Effector memory CD4-positive, alpha-beta T cell (primary cell): ENCODE measurements around the gene ZFPM1.
"Not testable (repeated sequence)": the region's sequence is repeated elsewhere in the genome, so short reads cannot be mapped to it uniquely, and the experiment has no call there.

Experiments
- DNase-seq, 3 donors: peaks; one replicate each; pipeline ENCODE4 v3.0.0-alpha.2; 2020
- H3K27ac ChIP-seq: 2 replicates; pipeline ENCODE4 v1.7.0; 2013; ENCODE audit warnings: mild to moderate bottlenecking, low read length, moderate library complexity; ENCODE audit not compliant: insufficient read depth, poor library complexity, severe bottlenecking
- H3K27me3 ChIP-seq: replicated peaks from 2 replicates; pipeline ENCODE4 v1.7.0; 2013; ENCODE audit warnings: mild to moderate bottlenecking, low read length; ENCODE audit not compliant: insufficient read depth, control insufficient read depth, poor library complexity, severe bottlenecking
- H3K36me3 ChIP-seq: 2 replicates; pipeline ENCODE4 v1.7.0; 2013; ENCODE audit warnings: mild to moderate bottlenecking, low read length, moderate library complexity; ENCODE audit not compliant: control insufficient read depth, insufficient read depth
- H3K4me1 ChIP-seq: 2 replicates; pipeline ENCODE4 v1.7.0; 2013; ENCODE audit warnings: low read length, mild to moderate bottlenecking; ENCODE audit not compliant: control insufficient read depth, insufficient read depth, poor library complexity, severe bottlenecking
- H3K4me3 ChIP-seq: 2 replicates; pipeline ENCODE4 v1.7.0; 2013; ENCODE audit warnings: low read length, low read depth, mild to moderate bottlenecking; ENCODE audit not compliant: insufficient read depth, poor library complexity, severe bottlenecking
- H3K9me3 ChIP-seq: 2 replicates; pipeline ENCODE4 v1.7.0; 2013; ENCODE audit warnings: mild to moderate bottlenecking, low read length, moderate library complexity; ENCODE audit not compliant: control insufficient read depth

The ZFPM1 gene

GRCh38 chr16:88479793-88480760, 27.0 kb downstream of the ZFPM1 start:
- Histone ChIP-seq H3K27ac (no peak overlapping the region), H3K4me3 (no peak overlapping the region), H3K27me3 (no peaks in the 10 kb centered on the region), H3K9me3 (no peaks in the 10 kb centered on the region), H3K4me1 (peaks cover 31% of the 10 kb centered on the region), H3K36me3 (no peaks in the 10 kb centered on the region)
- peak in 1 of 3 donors; percentile 11 for DNase-seq

GRCh38 chr16:88480829-88481228, 27.7 kb downstream of the ZFPM1 start:
- Histone ChIP-seq H3K36me3 (peaks cover 2% of the 10 kb centered on the region), H3K27ac (no peak overlapping the region), H3K4me1 (peaks cover 31% of the 10 kb centered on the region), H3K9me3 (no peaks in the 10 kb centered on the region), H3K27me3 (no peaks in the 10 kb centered on the region), H3K4me3 (no peak overlapping the region)
- no peak for DNase-seq

DNA sequence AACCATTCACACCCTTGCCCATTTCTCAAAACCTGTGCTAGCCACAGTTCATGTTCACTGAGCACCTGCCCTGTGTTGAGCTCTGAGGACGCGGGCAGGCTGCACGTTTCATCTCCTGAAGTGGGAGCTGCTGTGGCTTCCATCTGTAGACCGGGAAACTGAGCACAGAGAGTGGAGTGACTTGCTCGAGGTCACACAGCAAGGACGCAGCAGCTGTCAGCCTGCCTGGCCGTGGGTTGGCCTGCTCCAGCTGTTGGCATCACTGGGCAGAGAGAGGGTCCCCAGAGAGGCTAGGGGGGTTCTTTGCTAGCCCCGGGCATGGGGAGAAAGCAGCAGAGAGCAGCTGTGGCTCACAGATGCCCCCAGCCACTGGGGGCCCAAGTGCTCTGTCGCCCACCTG, 28.8 kb downstream of the ZFPM1 start:
- H3K4me3 ChIP-seq: no peak overlapping the region
- H3K36me3 ChIP-seq: peaks cover 11% of the 10 kb centered on the region
- H3K9me3 ChIP-seq: no peaks in the 10 kb centered on the region
- H3K27me3 ChIP-seq: no peaks in the 10 kb centered on the region
- peaks cover 31% of the 10 kb centered on the region for H3K4me1 ChIP-seq
- DNase-seq: no peak
- no peak overlapping the region for H3K27ac ChIP-seq

GRCh38 chr16:88482630-88483391, 29.7 kb downstream of the ZFPM1 start:
- Histone ChIP-seq H3K27me3 (no peaks in the 10 kb centered on the region), H3K4me1 (peaks cover 26% of the 10 kb centered on the region), H3K9me3 (no peaks in the 10 kb centered on the region), H3K4me3 (no peak overlapping the region), H3K36me3 (peaks cover 11% of the 10 kb centered on the region), H3K27ac (no peak overlapping the region)
- DNase-seq: no peak

- H3K9me3 ChIP-seq: no peaks in the 10 kb centered on the region
- no peak overlapping the region for H3K27ac ChIP-seq
- peaks cover 21% of the 10 kb centered on the region for H3K4me1 ChIP-seq
- no peak overlapping the region for H3K4me3 ChIP-seq
- H3K36me3 ChIP-seq: peaks cover 11% of the 10 kb centered on the region
- no peaks in the 10 kb centered on the region for H3K27me3 ChIP-seq
- DNase-seq: no peak
These were observed 30.2 kb downstream of the ZFPM1 start for GRCh38 chr16:88483392-88483641.

DNA sequence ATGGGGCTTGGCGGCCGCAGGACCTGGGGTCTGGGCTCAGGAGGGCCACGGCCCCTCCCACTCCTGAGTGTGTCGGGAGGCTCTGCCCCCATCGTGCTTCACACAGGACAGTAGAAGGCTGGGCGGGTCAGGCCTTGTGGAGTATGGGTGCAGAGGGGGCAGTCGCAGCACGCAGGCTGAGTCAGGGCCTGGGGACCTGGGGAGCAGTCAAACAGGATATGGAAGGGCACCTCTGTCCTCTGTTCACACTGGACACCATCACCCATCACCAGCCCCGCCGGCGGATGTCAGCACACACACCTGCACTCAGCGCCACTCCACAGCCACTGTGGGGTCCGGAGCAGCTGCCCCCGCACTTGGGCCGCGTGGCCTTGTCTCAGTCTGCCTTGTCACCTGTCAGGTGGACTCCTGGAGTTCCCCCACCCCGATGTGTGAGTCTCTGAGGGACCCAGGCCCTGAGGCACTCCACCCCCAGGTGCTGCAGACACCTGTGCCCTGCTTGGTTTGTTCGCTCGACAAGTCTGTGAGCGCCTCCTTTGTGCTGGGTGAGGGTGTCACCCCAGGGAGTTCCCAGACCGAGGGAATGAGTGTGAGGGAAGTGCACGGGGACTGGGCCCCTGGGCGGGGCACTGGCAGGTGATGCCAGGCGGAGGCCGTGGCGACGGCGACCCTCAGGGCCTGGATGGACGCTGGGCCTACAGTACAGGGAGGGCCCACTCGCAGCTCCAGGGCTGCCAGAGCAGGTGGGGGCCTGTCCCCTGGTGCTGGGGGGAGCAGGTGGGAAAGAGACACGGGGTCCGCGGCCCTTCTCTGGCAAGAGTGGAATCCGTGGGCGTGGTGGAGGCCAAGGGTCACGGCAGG, 31.7 kb downstream of the ZFPM1 start:
- Histone ChIP-seq H3K4me3 (no peak overlapping the region), H3K27me3 (no peaks in the 10 kb centered on the region), H3K4me1 (peaks cover 8% of the 10 kb centered on the region), H3K36me3 (peaks cover 18% of the 10 kb centered on the region), H3K9me3 (no peaks in the 10 kb centered on the region), H3K27ac (no peak overlapping the region)
- no peak for DNase-seq

DNA sequence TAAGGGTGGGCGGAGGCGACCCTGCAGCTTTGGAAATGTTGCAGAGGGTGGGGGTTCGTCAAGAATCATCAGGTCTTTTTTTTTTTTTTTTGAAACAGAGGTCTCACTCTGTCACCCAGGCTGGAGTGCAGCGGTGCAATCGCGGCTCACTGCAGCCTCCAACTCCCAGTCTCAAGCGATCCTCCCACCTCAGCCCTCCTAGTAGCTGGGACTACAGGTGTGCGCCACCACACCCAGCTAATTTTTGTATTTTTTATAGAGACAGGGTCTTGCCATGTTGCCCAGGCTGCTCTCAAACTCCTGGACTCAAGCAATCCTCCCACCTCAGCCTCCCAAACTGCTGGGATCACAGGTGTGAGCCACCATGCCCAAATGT, 32.3 kb downstream of the ZFPM1 start:
- not testable (repeated sequence) for H3K27me3 ChIP-seq, H3K9me3 ChIP-seq, H3K4me3 ChIP-seq, DNase-seq, H3K4me1 ChIP-seq, H3K27ac ChIP-seq
- H3K36me3 ChIP-seq: peaks cover 18% of the 10 kb centered on the region

- Histone ChIP-seq H3K36me3 (peaks cover 18% of the 10 kb centered on the region), H3K4me3 (no peak overlapping the region)
These were observed 33.5 kb downstream of the ZFPM1 start for GRCh38 chr16:88486398-88487123.

GRCh38 chr16:88487124-88487432, 34.0 kb downstream of the ZFPM1 start:
- no peak for DNase-seq
- no peak overlapping the region for H3K4me3 ChIP-seq
- no peaks in the 10 kb centered on the region for H3K9me3 ChIP-seq
- H3K27ac ChIP-seq: no peak overlapping the region
- H3K27me3 ChIP-seq: no peaks in the 10 kb centered on the region
- H3K4me1 ChIP-seq: no peaks in the 10 kb centered on the region
- peaks cover 18% of the 10 kb centered on the region for H3K36me3 ChIP-seq

More at GRCh38 chr16:88486398-88487123, 33.5 kb downstream of the ZFPM1 start:
- Histone ChIP-seq H3K27me3 (no peaks in the 10 kb centered on the region), H3K27ac (no peak overlapping the region), H3K9me3 (no peaks in the 10 kb centered on the region), H3K4me1 (no peaks in the 10 kb centered on the region)
- no peak for DNase-seq
